K562 (cell line): Measurements from ENCODE around the gene FAM193A. TPM values are rescaled to one million over a fixed set of nuclear protein-coding genes. Genes with fewer than 3 reads are reported as not detected.

Experiments
- ATF6 ChIP-seq: sonication (generic); formaldehyde crosslinking; IDR thresholded peaks from 2 replicates; pipeline ENCODE4 v1.4.0; 2020; ENCODE audit warnings: mild to moderate bottlenecking, missing genetic modification reagents
- DPF2 ChIP-seq: fragments of 450-650 bp; IDR thresholded peaks from 2 replicates; pipeline ENCODE4 v1.6.1; 2016
- HMGN3 ChIP-seq: IDR thresholded peaks from 2 replicates; pipeline ENCODE4 v1.6.1; 2011; ENCODE audit warnings: borderline replicate concordance, low read depth, mild to moderate bottlenecking, mixed read lengths, low read length; ENCODE audit not compliant: insufficient read length; ENCODE audit errors: extremely low read depth
- JUN ChIP-seq, 2 experiments: sonication (generic) in 1 of 2; formaldehyde crosslinking in 1 of 2; IDR thresholded peaks; 2 replicates each; pipeline versions ENCODE4 v1.6.1 to v1.8.0; 2012 to 2022; ENCODE audit warnings: borderline replicate concordance in 2 of 2, mild to moderate bottlenecking in 2 of 2, improper control_type of control experiment in 1 of 2, low read depth in 1 of 2, low read length in 1 of 2, missing genetic modification reagents in 1 of 2
- MCM5 ChIP-seq: fragments of 450-650 bp; IDR thresholded peaks from 2 replicates; pipeline ENCODE4 v1.6.1; 2016; ENCODE audit warnings: low read depth
- NBN ChIP-seq: fragments of 450-650 bp; IDR thresholded peaks from 2 replicates; pipeline ENCODE4 v1.6.1; 2016; ENCODE audit warnings: low read depth, mild to moderate bottlenecking
- TAF7 ChIP-seq: fragments of 450-650 bp; IDR thresholded peaks from 2 replicates; pipeline ENCODE4 v1.6.1; 2016; ENCODE audit warnings: missing genetic modification characterization, missing compliant biosample characterization
- ZFP36 ChIP-seq: fragments of 150-350 bp; IDR thresholded peaks from 2 replicates; pipeline ENCODE4 v1.6.1; 2018; ENCODE audit warnings: low read length, low read depth; ENCODE audit not compliant: partially characterized antibody
- ZNF134 ChIP-seq: fragments of 250-450 bp; sonication (Bioruptor Pico); conservative IDR thresholded peaks from 2 replicates; pipeline ENCODE4 v1.4.0; 2020
- polyA plus RNA-seq, 8 experiments: library from polyadenylated mRNA; depleted of rRNA in 4 of 8; stranded (reverse) in 5 of 8; unstranded in 3 of 8; fragments of >200 nt; fragmentation: Nextera tagmentation in 2 of 8; fragmentation: Illumina TruSeq in 1 of 8; extraction: Ambion mirVana in 2 of 8; extraction: Trizol in 1 of 8; gene quantifications; 2 replicates each; pipeline versions ENCODE4 v1.2.1 to v1.2.3, GENCODE V29; 2011 to 2014; ENCODE audit warnings: inconsistent platforms in 1 of 8, missing spikeins in 1 of 8
- total RNA-seq, 7 experiments: library from RNA; depleted of rRNA in 6 of 7; stranded (reverse); fragments of >200 nt in 6 of 7; fragmentation: Illumina TruSeq in 2 of 7; extraction: Trizol in 2 of 7; gene quantifications; 2 replicates each; pipeline versions ENCODE4 v1.2.1 to v1.2.3, GENCODE V29; 2011 to 2021; ENCODE audit warnings: low replicate concordance in 1 of 7
- TF ChIP-seq, protein P1 (sequence below): IDR thresholded peaks from 2 replicates; pipeline ENCODE4 v1.6.1; 2011; ENCODE audit not compliant: insufficient read length; ENCODE audit errors: extremely low read depth

The FAM193A gene
- total and polyA plus RNA-seq, 9 of the 15 experiments (the other 6 are each of a cell fraction or from before 2014, with no cell fraction given), result 0.46 to 24.6 (median 9.6) TPM

- no peak for TF ChIP-seq HMGN3
- TF ChIP-seq DPF2, result no peak
- no peak for TF ChIP-seq ZNF134 (CRISPR knock-in tag)
- TF ChIP-seq, protein P1, sequence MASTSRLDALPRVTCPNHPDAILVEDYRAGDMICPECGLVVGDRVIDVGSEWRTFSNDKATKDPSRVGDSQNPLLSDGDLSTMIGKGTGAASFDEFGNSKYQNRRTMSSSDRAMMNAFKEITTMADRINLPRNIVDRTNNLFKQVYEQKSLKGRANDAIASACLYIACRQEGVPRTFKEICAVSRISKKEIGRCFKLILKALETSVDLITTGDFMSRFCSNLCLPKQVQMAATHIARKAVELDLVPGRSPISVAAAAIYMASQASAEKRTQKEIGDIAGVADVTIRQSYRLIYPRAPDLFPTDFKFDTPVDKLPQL, result no peak
- TF ChIP-seq ZFP36, result no peak
- TF ChIP-seq JUN (IDR thresholded peaks at IDR 0.05; ENCODE audit: borderline replicate concordance, low read depth, low read length), result no peak
- TF ChIP-seq JUN (CRISPR knock-in tag; IDR thresholded peaks at IDR 0.05; ENCODE audit: borderline replicate concordance), result no peak
- no peak for TF ChIP-seq ATF6
- no peak for TF ChIP-seq MCM5
- TF ChIP-seq NBN, result no peak
- no peak for TF ChIP-seq TAF7 (tag)
Measured at GRCh38 chr4:2750719-2751605, 214.5 kb downstream of the FAM193A start (continued).
